Upper lobe of left lung (tissue), 6 donors: ENCODE measurements around the gene COMMD10. TPM values are rescaled to one million over a fixed set of nuclear protein-coding genes. Genes with fewer than 3 reads are reported as not detected.

Source experiments
- ATAC-seq, 2 donors: fragments of 200-7000 bp; cut with Tn5 transposase; one replicate each; pipeline ENCODE4 v1.9.1; 2022; ENCODE audit warnings: mild to moderate bottlenecking in 2 of 2, moderate library complexity in 2 of 2; ENCODE audit not compliant: low FRiP score in 2 of 2
- DNase-seq, 2 donors: peaks; one replicate each; pipeline ENCODE4 v3.0.0-alpha.2; 2019 to 2020
- H3K27ac ChIP-seq, 4 donors: fragments of 200-600 bp; sonication (generic); one replicate each; pipeline ENCODE4 v1.5.1; 2016 to 2019
- H3K27me3 ChIP-seq, 4 donors: fragments of 200-600 bp; sonication (generic); one replicate each; pipeline ENCODE4 v1.5.1; 2017 to 2019
- H3K36me3 ChIP-seq, 4 donors: fragments of 200-600 bp; sonication (generic); one replicate each; pipeline ENCODE4 v1.5.1; 2016 to 2019
- H3K4me1 ChIP-seq, 4 donors: fragments of 200-600 bp; sonication (generic); one replicate each; pipeline ENCODE4 v1.5.1; 2018 to 2019
- H3K4me3 ChIP-seq, 4 donors: fragments of 200-600 bp; sonication (generic); one replicate each; pipeline ENCODE4 v1.5.1; 2017 to 2019; ENCODE audit warnings: mild to moderate bottlenecking in 2 of 4, moderate library complexity in 1 of 4
- H3K9me3 ChIP-seq, 4 donors: fragments of 200-600 bp; sonication (generic); one replicate each; pipeline ENCODE4 v1.5.1; 2018 to 2019
- EP300 ChIP-seq, 4 donors: sonication (generic); formaldehyde crosslinking; IDR thresholded peaks; one replicate each; pipeline ENCODE4 v1.5.1; 2017; ENCODE audit warnings: antibody characterized with exemption in 4 of 4, control low read depth in 2 of 4
- POLR2A ChIP-seq, 4 donors: fragments of 450-650 bp; IDR thresholded peaks; one replicate each; pipeline ENCODE4 v1.5.1; 2016 to 2017; ENCODE audit warnings: antibody characterized with exemption in 4 of 4, mild to moderate bottlenecking in 2 of 4
- POLR2AphosphoS5 ChIP-seq, 2 donors: sonication (generic); formaldehyde crosslinking; IDR thresholded peaks; one replicate each; pipeline ENCODE4 v1.5.1; 2017; ENCODE audit warnings: antibody characterized with exemption in 2 of 2
- WGBS, 2 donors: methylation state at CpG; one replicate each; pipeline ENCODE4 v1.1.5; 2017 to 2018; 5-methylcytosine and 5-hydroxymethylcytosine counted together
- total RNA-seq, 6 donors: library from RNA; depleted of rRNA in 4 of 6; stranded (reverse); fragments of >200 nt in 4 of 6; gene quantifications; one replicate each; pipeline versions ENCODE4 v1.1.0 to v1.2.1, GENCODE V29; 2016 to 2021
- TF ChIP-seq, protein P1 (sequence below), 6 experiments: fragments of 450-650 bp in 4 of 6; fragments of 200-600 bp in 2 of 6; sonication (generic) in 2 of 6; IDR thresholded peaks; one replicate each; pipeline ENCODE4 v1.5.1; 2016 to 2019; ENCODE audit warnings: antibody characterized with exemption in 6 of 6
- donor health status: DM: no; HTN: no; CAD: no; lungs with moderate emphysema.
- donor health status: DM: no; HTN: yes; CAD: no; lungs with severe emphysema.

COMMD10 gene
- total RNA-seq, 6 donors from 2014 or later, result 16.5 to 49.2 (median 25.4) TPM

DNA sequence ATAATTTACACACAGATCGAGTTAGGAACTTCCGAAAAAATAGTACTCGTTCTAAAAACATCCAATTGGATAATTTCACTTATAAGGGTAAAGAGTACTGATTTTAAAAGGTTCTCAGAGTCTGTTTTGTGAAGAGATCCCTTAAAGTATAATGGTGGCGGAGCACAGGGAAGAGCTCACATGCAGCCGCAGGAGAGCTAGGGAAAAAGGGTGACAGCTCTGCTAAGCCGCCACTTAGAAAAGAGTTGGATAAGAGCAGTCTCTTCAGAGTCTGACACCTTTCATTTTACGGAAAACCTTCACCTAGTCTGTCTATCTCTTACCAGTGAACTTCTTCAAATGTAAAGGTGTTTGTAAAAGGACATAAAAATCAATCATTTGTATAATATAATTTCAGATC, 149.9 kb downstream of the COMMD10 start:
- Histone ChIP-seq H3K36me3 (no peaks in the 10 kb centered on the region), H3K9me3 (no peaks in the 10 kb centered on the region), H3K4me3 (no peak overlapping the region), H3K27ac (no peak overlapping the region), H3K4me1 (no peaks in the 10 kb centered on the region), H3K27me3 (no peaks in the 10 kb centered on the region)
- DNase-seq (no peak), ATAC-seq (no peak)
- TF ChIP-seq, protein P1, sequence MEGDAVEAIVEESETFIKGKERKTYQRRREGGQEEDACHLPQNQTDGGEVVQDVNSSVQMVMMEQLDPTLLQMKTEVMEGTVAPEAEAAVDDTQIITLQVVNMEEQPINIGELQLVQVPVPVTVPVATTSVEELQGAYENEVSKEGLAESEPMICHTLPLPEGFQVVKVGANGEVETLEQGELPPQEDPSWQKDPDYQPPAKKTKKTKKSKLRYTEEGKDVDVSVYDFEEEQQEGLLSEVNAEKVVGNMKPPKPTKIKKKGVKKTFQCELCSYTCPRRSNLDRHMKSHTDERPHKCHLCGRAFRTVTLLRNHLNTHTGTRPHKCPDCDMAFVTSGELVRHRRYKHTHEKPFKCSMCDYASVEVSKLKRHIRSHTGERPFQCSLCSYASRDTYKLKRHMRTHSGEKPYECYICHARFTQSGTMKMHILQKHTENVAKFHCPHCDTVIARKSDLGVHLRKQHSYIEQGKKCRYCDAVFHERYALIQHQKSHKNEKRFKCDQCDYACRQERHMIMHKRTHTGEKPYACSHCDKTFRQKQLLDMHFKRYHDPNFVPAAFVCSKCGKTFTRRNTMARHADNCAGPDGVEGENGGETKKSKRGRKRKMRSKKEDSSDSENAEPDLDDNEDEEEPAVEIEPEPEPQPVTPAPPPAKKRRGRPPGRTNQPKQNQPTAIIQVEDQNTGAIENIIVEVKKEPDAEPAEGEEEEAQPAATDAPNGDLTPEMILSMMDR (IDR thresholded peaks at IDR 0.05), result no peak
- TF ChIP-seq POLR2AphosphoS5 (IDR thresholded peaks at IDR 0.05) (no peak), EP300 (IDR thresholded peaks at IDR 0.05) (no peak), POLR2A (IDR thresholded peaks at IDR 0.05) (no peak)
- 96 to 97% methylated on average over 7 of the region's 7 CpGs for WGBS, 2 donors

DNA sequence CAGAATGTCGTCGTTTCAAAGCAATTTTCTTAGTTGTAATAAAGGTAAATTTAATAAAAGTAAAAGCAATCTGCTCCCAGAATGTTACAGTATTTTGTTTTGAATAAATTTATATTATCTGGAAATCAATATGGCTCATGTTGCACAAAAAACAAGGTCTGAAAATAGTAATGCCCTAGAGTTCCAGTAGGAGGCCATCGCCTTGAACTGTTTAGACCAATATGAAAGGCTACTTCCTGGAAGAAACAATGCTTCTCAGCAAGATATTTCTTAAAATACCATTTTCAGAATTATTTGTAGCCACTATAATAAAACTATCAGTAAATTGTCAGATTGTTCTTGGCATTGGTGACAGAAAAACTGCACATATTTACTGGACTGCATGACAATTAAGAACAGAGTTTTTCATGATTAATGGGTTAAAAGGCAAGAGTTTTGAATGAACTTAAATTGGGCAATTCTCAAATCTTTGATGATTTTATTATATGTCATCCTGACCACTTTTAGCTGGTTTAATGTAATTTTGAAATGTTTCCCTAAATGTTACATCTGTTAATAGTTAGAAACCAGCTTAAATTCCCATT, 153.2 kb downstream of the COMMD10 start:
- H3K9me3 ChIP-seq, result no peaks in the 10 kb centered on the region
- WGBS, 2 donors, result 97 to 98% methylated on average over 3 of the region's 3 CpGs
- H3K4me3 ChIP-seq, result no peak overlapping the region
- H3K4me1 ChIP-seq, result no peaks in the 10 kb centered on the region
- no peak overlapping the region for H3K27ac ChIP-seq
- no peak for TF ChIP-seq POLR2A (IDR thresholded peaks at IDR 0.05)
- no peak for TF ChIP-seq POLR2AphosphoS5 (IDR thresholded peaks at IDR 0.05)
- TF ChIP-seq EP300 (IDR thresholded peaks at IDR 0.05), result no peak
- TF ChIP-seq, protein P1 (IDR thresholded peaks at IDR 0.05), result no peak
- H3K36me3 ChIP-seq, result no peaks in the 10 kb centered on the region
- no peak for ATAC-seq
- no peak for DNase-seq
- H3K27me3 ChIP-seq, result no peaks in the 10 kb centered on the region

DNA sequence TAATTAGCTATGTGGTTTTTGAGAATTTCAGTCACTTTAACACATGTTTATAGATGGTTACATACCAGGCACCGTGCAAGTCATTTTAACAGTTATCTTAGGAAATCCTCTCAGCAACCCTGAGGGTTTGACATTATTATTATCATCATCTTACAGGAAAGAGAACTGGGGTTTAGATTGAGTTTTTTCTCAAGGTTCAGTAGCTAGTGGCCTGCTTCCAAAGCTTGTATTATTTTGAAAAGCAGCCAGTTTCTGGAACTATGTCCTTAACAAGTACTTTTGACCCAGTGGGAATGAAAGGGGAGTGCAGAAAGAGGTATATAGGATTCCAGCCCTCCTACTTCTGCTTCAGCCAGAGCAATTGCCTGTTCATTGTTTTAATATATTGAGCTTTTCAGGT, 157.5 kb downstream of the COMMD10 start:
- H3K27me3 ChIP-seq, result no peaks in the 10 kb centered on the region
- ATAC-seq, result no peak
- H3K9me3 ChIP-seq, result peaks cover 0 to 4% (median 0%) of the 10 kb centered on the region in 4 donors
- DNase-seq, result no peak
- TF ChIP-seq EP300 (IDR thresholded peaks at IDR 0.05), result no peak
- TF ChIP-seq, protein P1 (IDR thresholded peaks at IDR 0.05), result no peak
- no peak overlapping the region for H3K27ac ChIP-seq
- no peaks in the 10 kb centered on the region for H3K36me3 ChIP-seq
- H3K4me3 ChIP-seq, result no peak overlapping the region
- WGBS, 2 donors, result 16 to 32% methylated on average over 1 of the region's 1 CpG
- H3K4me1 ChIP-seq, result no peaks in the 10 kb centered on the region

DNA sequence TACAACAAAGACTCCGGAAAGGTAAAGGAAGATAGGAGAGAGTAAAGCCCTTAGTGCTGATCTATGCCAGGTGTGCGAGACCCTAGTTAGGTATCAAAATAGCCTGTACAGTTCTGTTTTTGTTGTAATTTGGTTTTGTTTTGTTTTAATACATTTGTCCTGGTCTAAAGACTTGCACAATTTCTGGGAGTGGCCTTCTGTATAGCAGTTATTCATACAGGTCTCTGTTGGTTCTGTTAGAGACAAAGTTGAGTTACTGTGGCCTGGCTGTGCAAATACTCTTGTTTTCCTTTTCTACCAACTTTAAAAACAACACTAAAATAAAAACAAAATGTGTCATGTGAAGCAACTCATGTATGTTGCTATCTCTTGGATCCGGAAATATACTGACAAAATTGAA, 163.6 kb downstream of the COMMD10 start:
- no peaks in the 10 kb centered on the region for H3K27me3 ChIP-seq
- no peaks in the 10 kb centered on the region for H3K36me3 ChIP-seq
- TF ChIP-seq, protein P1 (IDR thresholded peaks at IDR 0.05), result no peak
- TF ChIP-seq EP300 (IDR thresholded peaks at IDR 0.05), result no peak
- no peak for TF ChIP-seq POLR2A (IDR thresholded peaks at IDR 0.05)
- TF ChIP-seq POLR2AphosphoS5 (IDR thresholded peaks at IDR 0.05), result no peak
- H3K27ac ChIP-seq, result no peak overlapping the region
- no peak for DNase-seq
- WGBS, 2 donors, result 94 to 96% methylated on average over 3 of the region's 3 CpGs
- no peaks in the 10 kb centered on the region for H3K4me1 ChIP-seq
- ATAC-seq, result no peak
- H3K9me3 ChIP-seq, result peaks cover 0 to 4% (median 0%) of the 10 kb centered on the region in 4 donors
- no peak overlapping the region for H3K4me3 ChIP-seq

DNA sequence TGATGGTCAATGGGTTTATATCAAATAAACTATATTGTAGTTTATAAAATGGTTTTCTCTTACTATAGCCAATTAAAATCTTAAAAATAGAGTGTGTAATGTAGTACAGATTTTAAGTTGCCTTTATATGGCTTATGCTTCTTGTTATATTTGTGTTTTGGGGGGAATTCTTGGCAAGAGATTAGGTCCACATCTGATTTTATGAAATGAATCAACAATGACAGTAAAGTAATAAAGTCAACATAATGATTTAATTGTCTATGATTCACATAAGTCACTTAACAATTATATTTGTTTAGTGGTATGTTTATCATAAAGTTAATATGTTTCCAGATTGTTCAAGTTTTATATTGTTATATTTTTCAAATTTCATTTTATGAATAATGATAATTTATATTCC, 164.8 kb downstream of the COMMD10 start:
- DNase-seq, result no peak
- no peak for ATAC-seq
- Histone ChIP-seq H3K36me3 (no peaks in the 10 kb centered on the region), H3K4me3 (no peak overlapping the region), H3K27ac (no peak overlapping the region), H3K4me1 (no peaks in the 10 kb centered on the region), H3K27me3 (no peaks in the 10 kb centered on the region), H3K9me3 (peaks cover 0 to 4% (median 0%) of the 10 kb centered on the region in 4 donors)
- TF ChIP-seq POLR2AphosphoS5 (IDR thresholded peaks at IDR 0.05), result no peak
- no peak for TF ChIP-seq EP300 (IDR thresholded peaks at IDR 0.05)
- TF ChIP-seq POLR2A (IDR thresholded peaks at IDR 0.05), result no peak
- TF ChIP-seq, protein P1 (IDR thresholded peaks at IDR 0.05), result no peak
